CD14-positive monocyte (primary cell): ENCODE measurements around the gene CAPN9. TPM values are rescaled to one million over a fixed set of nuclear protein-coding genes. Genes with fewer than 3 reads are reported as not detected.

ENCODE experiments used
- DNase-seq, 3 donors: peaks; one replicate each; pipeline ENCODE4 v3.0.0-alpha.2; 2011 to 2022
- H2AFZ ChIP-seq: 2 replicates; pipeline ENCODE4 v1.6.0; 2012; ENCODE audit warnings: mild to moderate bottlenecking, low read depth, low read length, inconsistent platforms; ENCODE audit not compliant: insufficient read depth, poor library complexity, severe bottlenecking
- H3K27ac ChIP-seq, 2 donors: 1 replicate in 1 of 2; 2 replicates in 1 of 2; pipeline ENCODE4 v1.5.1; 2012 to 2013; ENCODE audit warnings: low read length in 2 of 2, control low read depth in 1 of 2, inconsistent platforms in 1 of 2, low read depth in 1 of 2, mild to moderate bottlenecking in 1 of 2
- H3K27me3 ChIP-seq, 2 donors: one replicate each; pipeline versions ENCODE4 v1.6.0 to v1.6.1; 2011 to 2013; ENCODE audit warnings: low read length in 2 of 2; ENCODE audit not compliant: control insufficient read depth in 2 of 2, insufficient read depth in 2 of 2
- H3K36me3 ChIP-seq, 2 donors: replicated peaks in 1 of 2; 1 replicate in 1 of 2; 2 replicates in 1 of 2; pipeline versions ENCODE4 v1.5.1 to v1.6.1; 2012 to 2013; ENCODE audit warnings: low read length in 2 of 2, control low read depth in 1 of 2, inconsistent platforms in 1 of 2, mild to moderate bottlenecking in 1 of 2; ENCODE audit not compliant: insufficient read depth in 2 of 2, control insufficient read depth in 1 of 2
- H3K4me1 ChIP-seq, 2 donors: 1 replicate in 1 of 2; 2 replicates in 1 of 2; pipeline versions ENCODE4 v1.5.1 to v1.6.1; 2012 to 2013; ENCODE audit warnings: low read length in 2 of 2, control low read depth in 1 of 2, inconsistent platforms in 1 of 2, mild to moderate bottlenecking in 1 of 2, moderate library complexity in 1 of 2; ENCODE audit not compliant: insufficient read depth in 2 of 2, control insufficient read depth in 1 of 2
- H3K4me2 ChIP-seq: replicated peaks from 2 replicates; pipeline ENCODE3; 2012; ENCODE audit warnings: low read length, moderate library complexity, mild to moderate bottlenecking; ENCODE audit not compliant: poor library complexity, severe bottlenecking; ENCODE audit errors: extremely low read depth
- H3K4me3 ChIP-seq, 3 experiments: fragments of 200-600 bp in 1 of 3; sonication (generic) in 1 of 3; replicated peaks in 1 of 3; 1 replicate in 2 of 3; 2 replicates in 1 of 3; pipeline ENCODE4 v1.5.1; 2011 to 2013; ENCODE audit warnings: low read length in 3 of 3, mild to moderate bottlenecking in 3 of 3, control low read depth in 2 of 3, low read depth in 2 of 3, inconsistent platforms in 1 of 3, moderate library complexity in 1 of 3
- H3K79me2 ChIP-seq: 2 replicates; pipeline ENCODE4 v1.6.0; 2012; ENCODE audit warnings: mild to moderate bottlenecking, control low read depth, inconsistent platforms, low read length, moderate library complexity; ENCODE audit not compliant: insufficient read depth
- H3K9ac ChIP-seq: 2 replicates; pipeline ENCODE4 v1.6.0; 2017; ENCODE audit warnings: low read length, mild to moderate bottlenecking; ENCODE audit not compliant: insufficient read depth, poor library complexity, severe bottlenecking
- H3K9me3 ChIP-seq, 2 donors: replicated peaks in 1 of 2; 1 replicate in 1 of 2; 2 replicates in 1 of 2; pipeline versions ENCODE4 v1.5.1 to v1.6.1; 2012 to 2013; ENCODE audit warnings: low read length in 2 of 2, control low read depth in 1 of 2; ENCODE audit not compliant: control insufficient read depth in 1 of 2, insufficient read depth in 1 of 2
- H4K20me1 ChIP-seq: 2 replicates; pipeline ENCODE4 v1.6.0; 2012; ENCODE audit warnings: mild to moderate bottlenecking, low read length, control low read depth, moderate library complexity; ENCODE audit not compliant: insufficient read depth
- H3K27ac Mint-ChIP-seq, 7 donors: one replicate each; pipeline ENCODE4 v1.8.0; 2020; ENCODE audit warnings: mild to moderate bottlenecking in 7 of 7, mixed read lengths in 7 of 7, moderate library complexity in 6 of 7, inconsistent platforms in 2 of 7
- H3K27me3 Mint-ChIP-seq, 3 donors: one replicate each; pipeline ENCODE4 v1.8.0; 2021 to 2022; ENCODE audit warnings: low read depth in 3 of 3, mild to moderate bottlenecking in 3 of 3, mixed read lengths in 3 of 3, moderate library complexity in 3 of 3, inconsistent platforms in 1 of 3
- H3K36me3 Mint-ChIP-seq, 2 donors: one replicate each; pipeline ENCODE4 v1.8.0; 2020; ENCODE audit warnings: mixed read lengths in 2 of 2, inconsistent platforms in 1 of 2, mild to moderate bottlenecking in 1 of 2
- H3K4me1 Mint-ChIP-seq: one replicate; pipeline ENCODE4 v1.8.0; 2020; ENCODE audit warnings: mild to moderate bottlenecking, mixed read lengths
- H3K4me3 Mint-ChIP-seq, 2 donors: one replicate each; pipeline ENCODE4 v1.8.0; 2020; ENCODE audit warnings: mild to moderate bottlenecking in 2 of 2, mixed read lengths in 2 of 2, moderate library complexity in 1 of 2
- H3K9me3 Mint-ChIP-seq, 7 donors: one replicate each; pipeline ENCODE4 v1.8.0; 2020 to 2022; ENCODE audit warnings: mixed read lengths in 7 of 7, mild to moderate bottlenecking in 6 of 7, moderate library complexity in 6 of 7, inconsistent platforms in 2 of 7
- WGBS: methylation state at CpG from one replicate; pipeline ENCODE4 v1.1.5; 2013; ENCODE audit warnings: missing lambda C conversion rate; ENCODE audit not compliant: insufficient coverage; 5-methylcytosine and 5-hydroxymethylcytosine counted together
- intact Hi-C, 2 donors: fragments of 100-400 bp; cut with micrococcal nuclease; formaldehyde crosslinking; loops; one replicate each; pipeline versions ENCODE4 v1.15.0 to v1.15.1; 2023
- polyA plus RNA-seq, 3 donors: library from polyadenylated mRNA; depleted of rRNA in 1 of 3; unstranded in 2 of 3; stranded (reverse) in 1 of 3; fragments of 300-500 nt in 2 of 3; fragments of >200 nt in 1 of 3; fragmentation: Illumina TruSeq in 2 of 3; gene quantifications; 1 replicate in 2 of 3; 2 replicates in 1 of 3; pipeline ENCODE4 v1.2.3, GENCODE V29; 2012 to 2021
- TF ChIP-seq, protein P1 (sequence below): fragments of 200-600 bp; IDR thresholded peaks from one replicate; pipeline ENCODE4 v1.8.0; 2022; ENCODE audit warnings: antibody characterized with exemption, mild to moderate bottlenecking

CAPN9 gene
- polyA plus RNA-seq, 3 donors = not detected

GRCh38 chr1:230730977-230731376, 16.2 kb upstream of the CAPN9 start:
- no peak overlapping the region for H3K4me3 Mint-ChIP-seq
- 84% methylated on average over 2 of the region's 5 CpGs for WGBS
- intact Hi-C loops = no loop called here

GRCh38 chr1:230735447-230735846, 11.7 kb upstream of the CAPN9 start:
- intact Hi-C loops = no loop called here
- H3K4me3 ChIP-seq = no peak overlapping the region
- H3K9me3 ChIP-seq = no peaks in the 10 kb centered on the region
- no peaks in the 10 kb centered on the region for H3K27me3 ChIP-seq
- TF ChIP-seq, protein P1, sequence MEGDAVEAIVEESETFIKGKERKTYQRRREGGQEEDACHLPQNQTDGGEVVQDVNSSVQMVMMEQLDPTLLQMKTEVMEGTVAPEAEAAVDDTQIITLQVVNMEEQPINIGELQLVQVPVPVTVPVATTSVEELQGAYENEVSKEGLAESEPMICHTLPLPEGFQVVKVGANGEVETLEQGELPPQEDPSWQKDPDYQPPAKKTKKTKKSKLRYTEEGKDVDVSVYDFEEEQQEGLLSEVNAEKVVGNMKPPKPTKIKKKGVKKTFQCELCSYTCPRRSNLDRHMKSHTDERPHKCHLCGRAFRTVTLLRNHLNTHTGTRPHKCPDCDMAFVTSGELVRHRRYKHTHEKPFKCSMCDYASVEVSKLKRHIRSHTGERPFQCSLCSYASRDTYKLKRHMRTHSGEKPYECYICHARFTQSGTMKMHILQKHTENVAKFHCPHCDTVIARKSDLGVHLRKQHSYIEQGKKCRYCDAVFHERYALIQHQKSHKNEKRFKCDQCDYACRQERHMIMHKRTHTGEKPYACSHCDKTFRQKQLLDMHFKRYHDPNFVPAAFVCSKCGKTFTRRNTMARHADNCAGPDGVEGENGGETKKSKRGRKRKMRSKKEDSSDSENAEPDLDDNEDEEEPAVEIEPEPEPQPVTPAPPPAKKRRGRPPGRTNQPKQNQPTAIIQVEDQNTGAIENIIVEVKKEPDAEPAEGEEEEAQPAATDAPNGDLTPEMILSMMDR = no peak
- H3K79me2 ChIP-seq = no peaks in the 10 kb centered on the region
- H3K27me3 Mint-ChIP-seq = peaks cover 6 to 17% (median 15%) of the 10 kb centered on the region in 3 donors
- 61% methylated on average over 2 of the region's 2 CpGs for WGBS
- no peak overlapping the region for H3K4me2 ChIP-seq
- H3K4me1 ChIP-seq = no peaks in the 10 kb centered on the region
- no peaks in the 10 kb centered on the region for H3K36me3 Mint-ChIP-seq
- DNase-seq = no peak
- peaks cover 0 to 2% (median 0%) of the 10 kb centered on the region in 7 donors for H3K9me3 Mint-ChIP-seq
- H3K9ac ChIP-seq = no peak overlapping the region
- H3K36me3 ChIP-seq = no peaks in the 10 kb centered on the region
- no peak overlapping the region for H2AFZ ChIP-seq
- no peak overlapping the region for H3K4me3 Mint-ChIP-seq
- H4K20me1 ChIP-seq = no peaks in the 10 kb centered on the region
- no peaks in the 10 kb centered on the region for H3K4me1 Mint-ChIP-seq
- H3K27ac ChIP-seq = no peak overlapping the region
- H3K27ac Mint-ChIP-seq = no peak overlapping the region

More at GRCh38 chr1:230730977-230731376, 16.2 kb upstream of the CAPN9 start:
- Mint-ChIP-seq H3K9me3 (peaks cover 0 to 5% (median 3%) of the 10 kb centered on the region in 7 donors), H3K36me3 (no peaks in the 10 kb centered on the region), H3K4me1 (no peaks in the 10 kb centered on the region), H3K27me3 (peaks cover 6 to 14% (median 8%) of the 10 kb centered on the region in 3 donors), H3K27ac (no peak overlapping the region)
- no peak overlapping the region for H3K4me3 ChIP-seq
- H3K79me2 ChIP-seq = no peaks in the 10 kb centered on the region
- no peak overlapping the region for H2AFZ ChIP-seq
- H3K9ac ChIP-seq = no peak overlapping the region
- H3K9me3 ChIP-seq = no peaks in the 10 kb centered on the region
- H3K27me3 ChIP-seq = no peaks in the 10 kb centered on the region
- no peak for DNase-seq
- H3K4me2 ChIP-seq = no peak overlapping the region
- H3K27ac ChIP-seq = no peak overlapping the region
- H4K20me1 ChIP-seq = no peaks in the 10 kb centered on the region
- TF ChIP-seq, protein P1 = no peak
- no peaks in the 10 kb centered on the region for H3K36me3 ChIP-seq
- H3K4me1 ChIP-seq = no peaks in the 10 kb centered on the region
